Naive B cell (primary cell): Measurements from ENCODE around the gene HES5. TPM values are rescaled to one million over a fixed set of nuclear protein-coding genes. Genes with fewer than 3 reads are reported as not detected.
"Not testable (repeated sequence)": the region's sequence is repeated elsewhere in the genome, so short reads cannot be mapped to it uniquely, and the experiment has no call there.

Experiments
- ATAC-seq, 2 donors: fragments of 150-1000 bp; cut with Tn5 transposase; 2 replicates each; pipeline ENCODE4 v1.10.0; 2021; ENCODE audit warnings: low read depth in 2 of 2, mild to moderate bottlenecking in 2 of 2, moderate library complexity in 2 of 2
- DNase-seq: peaks from one replicate; pipeline ENCODE4 v3.0.0; 2022
- H3K27ac Mint-ChIP-seq, 6 donors: one replicate each; pipeline ENCODE4 v1.8.0; 2020 to 2022; ENCODE audit warnings: mild to moderate bottlenecking in 6 of 6, mixed read lengths in 6 of 6, moderate library complexity in 5 of 6, inconsistent platforms in 2 of 6
- H3K27me3 Mint-ChIP-seq, 3 donors: one replicate each; pipeline ENCODE4 v1.8.0; 2021 to 2022; ENCODE audit warnings: mixed read lengths in 3 of 3, mild to moderate bottlenecking in 1 of 3
- H3K36me3 Mint-ChIP-seq, 2 donors: one replicate each; pipeline ENCODE4 v1.8.0; 2020 to 2022; ENCODE audit warnings: mixed read lengths in 2 of 2, inconsistent platforms in 1 of 2, mild to moderate bottlenecking in 1 of 2
- H3K4me1 Mint-ChIP-seq, 3 donors: one replicate each; pipeline ENCODE4 v1.8.0; 2020 to 2022; ENCODE audit warnings: mixed read lengths in 3 of 3, inconsistent platforms in 1 of 3, mild to moderate bottlenecking in 1 of 3, moderate library complexity in 1 of 3
- H3K4me3 Mint-ChIP-seq, 8 donors: one replicate each; pipeline ENCODE4 v1.8.0; 2020 to 2022; ENCODE audit warnings: mild to moderate bottlenecking in 8 of 8, mixed read lengths in 8 of 8, moderate library complexity in 8 of 8, inconsistent platforms in 2 of 8
- H3K9me3 Mint-ChIP-seq, 7 donors: one replicate each; pipeline ENCODE4 v1.8.0; 2020 to 2022; ENCODE audit warnings: mixed read lengths in 7 of 7, mild to moderate bottlenecking in 5 of 7, inconsistent platforms in 2 of 7, moderate library complexity in 1 of 7
- polyA plus RNA-seq, 6 donors: library from polyadenylated mRNA; unstranded; fragments of 300-500 nt; fragmentation: Illumina TruSeq; gene quantifications; one replicate each; pipeline ENCODE4 v1.2.3, GENCODE V29; 2021; ENCODE audit warnings: low read depth in 6 of 6

HES5 gene
- polyA plus RNA-seq, 6 donors from 2014 or later = not detected

DNA sequence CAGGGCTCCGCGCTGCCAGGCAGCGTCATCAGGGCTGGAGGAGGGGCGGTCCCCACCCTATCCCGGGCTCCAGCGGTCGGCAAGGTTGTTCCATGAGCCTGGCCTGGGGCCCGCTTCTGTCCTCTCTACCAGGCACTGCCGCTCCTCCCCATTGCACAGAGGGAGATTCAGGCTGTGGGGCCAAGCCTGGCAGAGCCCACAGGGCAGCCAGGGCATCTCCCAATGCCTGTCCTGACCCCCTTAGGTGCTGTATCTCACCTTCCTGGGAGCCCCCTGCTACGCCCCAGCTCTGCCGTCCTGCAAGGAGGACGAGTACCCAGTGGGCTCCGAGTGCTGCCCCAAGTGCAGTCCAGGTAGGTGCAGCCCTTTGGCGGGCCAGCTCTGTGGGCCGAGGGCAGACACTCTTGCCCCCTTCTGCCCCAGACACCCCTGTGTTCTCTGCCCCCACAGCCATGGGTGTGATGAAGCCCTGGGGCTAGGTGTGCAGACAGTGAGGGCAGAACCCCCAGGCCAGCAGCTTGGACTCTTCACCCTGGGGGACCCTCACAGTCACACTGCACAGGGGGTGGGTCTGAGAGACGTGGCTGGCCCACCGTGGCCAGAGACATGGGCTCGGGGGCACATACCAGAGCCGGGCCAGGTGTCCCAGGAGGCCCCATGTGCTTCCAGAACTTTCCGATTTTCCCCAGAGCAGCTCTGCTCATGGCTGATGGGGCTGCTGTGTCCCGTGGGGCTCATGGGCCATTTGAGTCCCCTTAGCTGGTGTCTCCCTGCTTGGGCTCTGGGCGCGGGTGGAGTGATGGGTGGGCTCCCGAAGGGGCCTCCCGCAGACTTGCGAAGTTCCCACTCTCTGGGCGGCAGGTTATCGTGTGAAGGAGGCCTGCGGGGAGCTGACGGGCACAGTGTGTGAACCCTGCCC is 27.7 kb upstream of the HES5 start:
- no peaks in the 10 kb centered on the region for H3K9me3 Mint-ChIP-seq
- peak overlapping the region; percentile 92 to 99 (median 96) for H3K4me3 Mint-ChIP-seq
- peaks cover 0 to 9% of the 10 kb centered on the region in 2 donors for H3K36me3 Mint-ChIP-seq
- peak overlapping the region; percentile 6 to 100 (median 88) for H3K27ac Mint-ChIP-seq
- H3K4me1 Mint-ChIP-seq = peaks cover 35 to 55% (median 40%) of the 10 kb centered on the region in 3 donors
- ATAC-seq = no peak
- DNase-seq = no peak
- no peaks in the 10 kb centered on the region for H3K27me3 Mint-ChIP-seq

DNA sequence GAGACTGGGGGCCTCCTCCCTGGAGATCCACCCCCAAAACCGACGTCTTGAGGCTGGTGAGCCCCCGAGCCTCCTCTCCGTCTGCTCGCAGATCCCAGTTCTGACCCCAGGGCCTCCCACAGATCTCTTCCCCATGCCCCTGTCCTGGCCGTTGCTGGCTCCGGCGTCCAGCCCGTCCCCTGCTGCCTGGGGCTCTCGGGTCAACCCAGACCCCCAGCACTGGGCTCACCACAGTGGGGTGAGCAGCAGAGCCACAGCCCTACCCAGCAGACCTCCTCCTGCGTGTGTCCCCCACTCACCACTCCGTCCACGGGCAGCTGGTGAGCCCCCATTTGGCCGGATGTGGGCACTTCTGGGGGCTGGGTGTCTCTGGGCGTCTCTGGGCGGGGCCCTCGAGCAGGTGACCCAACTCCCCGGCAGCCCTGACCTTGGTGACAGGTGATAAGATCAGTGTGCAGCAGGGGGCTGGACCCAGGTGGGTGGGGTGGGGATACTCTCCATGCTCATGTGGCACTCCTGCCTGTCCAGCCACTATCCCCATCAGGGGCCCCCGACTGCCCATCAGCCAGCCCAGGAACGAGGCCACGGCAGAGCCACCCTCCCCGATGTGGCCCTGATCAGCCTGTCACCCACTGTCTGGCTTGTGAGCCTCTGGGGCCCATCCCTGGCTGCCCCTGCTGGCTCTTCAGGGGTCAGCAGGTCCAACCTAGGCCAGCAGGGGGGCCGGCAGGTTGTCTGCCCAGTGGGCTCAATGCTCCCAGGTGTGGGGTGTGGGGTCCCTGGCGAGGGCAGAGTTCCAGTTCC is 26.8 kb upstream of the HES5 start:
- H3K27me3 Mint-ChIP-seq = no peaks in the 10 kb centered on the region
- H3K4me1 Mint-ChIP-seq = peaks cover 35 to 54% (median 40%) of the 10 kb centered on the region in 3 donors
- H3K36me3 Mint-ChIP-seq = peaks cover 0 to 9% of the 10 kb centered on the region in 2 donors
- H3K27ac Mint-ChIP-seq = peak overlapping the region; percentile 98 to 100 (median 99)
- H3K9me3 Mint-ChIP-seq = no peaks in the 10 kb centered on the region
- DNase-seq (no peak), ATAC-seq (no peak)
- H3K4me3 Mint-ChIP-seq = peak overlapping the region; percentile 92 to 99 (median 96)

DNA sequence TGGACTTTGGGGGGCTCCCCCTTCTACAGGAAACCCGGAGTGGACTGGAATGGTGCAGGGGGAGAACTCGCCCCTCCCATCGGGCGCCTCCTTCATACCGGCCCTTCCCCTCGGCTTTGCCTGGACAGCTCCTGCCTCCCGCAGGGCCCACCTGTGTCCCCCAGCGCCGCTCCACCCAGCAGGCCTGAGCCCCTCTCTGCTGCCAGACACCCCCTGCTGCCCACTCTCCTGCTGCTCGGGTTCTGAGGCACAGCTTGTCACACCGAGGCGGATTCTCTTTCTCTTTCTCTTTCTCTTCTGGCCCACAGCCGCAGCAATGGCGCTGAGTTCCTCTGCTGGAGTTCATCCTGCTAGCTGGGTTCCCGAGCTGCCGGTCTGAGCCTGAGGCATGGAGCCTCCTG is 26.2 kb upstream of the HES5 start, which contains the start of gene TNFRSF14:
TSS of gene TNFRSF14 (plus strand) at position 95 of the 401 bp plus-strand sequence. CDS start at position 389, 294 bp downstream.
- ATAC-seq (peak; percentile 67 to 73), DNase-seq (peak; percentile 79)
- Mint-ChIP-seq H3K36me3 (peaks cover 0 to 5% of the 10 kb centered on the region in 2 donors), H3K9me3 (no peaks in the 10 kb centered on the region), H3K4me1 (peaks cover 33 to 48% (median 40%) of the 10 kb centered on the region in 3 donors), H3K27me3 (no peaks in the 10 kb centered on the region), H3K4me3 (peak within 1 kb of the TSS; percentile 92 to 99 (median 96)), H3K27ac (peak within 1 kb of the TSS; percentile 98 to 100 (median 99))

DNA sequence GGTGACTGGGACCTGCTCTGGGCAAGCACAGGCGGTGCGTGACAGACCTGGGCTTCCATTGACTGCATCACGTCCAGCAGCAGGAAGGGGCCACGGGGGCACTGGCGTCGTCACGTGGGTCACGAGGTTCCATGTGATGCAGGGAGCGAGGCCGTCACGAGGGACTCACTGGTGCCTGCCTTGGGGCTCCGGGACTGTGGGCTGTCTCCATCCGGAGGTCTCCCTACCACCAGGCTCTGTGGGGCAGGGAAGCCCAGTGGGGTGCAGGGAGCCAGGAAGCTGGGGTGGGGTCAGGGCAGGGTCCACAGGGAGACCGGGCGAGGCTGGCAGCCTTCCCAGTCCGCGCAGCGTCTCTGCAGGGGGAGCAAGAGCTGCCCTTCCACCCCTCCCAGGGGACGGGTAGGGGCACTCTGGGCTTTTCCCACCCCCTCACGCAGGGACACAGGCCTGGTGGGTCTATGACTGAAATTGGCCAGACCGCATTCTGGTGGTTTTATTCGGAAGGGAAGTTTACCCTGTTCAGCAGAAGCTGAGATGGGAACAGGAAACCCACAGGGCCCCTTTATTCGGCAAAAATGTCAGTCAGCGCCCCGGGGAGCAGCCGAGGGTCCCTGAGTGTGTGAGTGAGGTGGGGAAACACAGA is 25.7 kb upstream of the HES5 start:
- Mint-ChIP-seq H3K4me3 (peak overlapping the region; percentile 92 to 99 (median 96)), H3K36me3 (no peaks in the 10 kb centered on the region), H3K9me3 (no peaks in the 10 kb centered on the region), H3K4me1 (peaks cover 35 to 49% (median 43%) of the 10 kb centered on the region in 3 donors), H3K27me3 (no peaks in the 10 kb centered on the region), H3K27ac (peak overlapping the region; percentile 98 to 100 (median 99))
- peak; percentile 85 for DNase-seq
- peak; percentile 59 for ATAC-seq

DNA sequence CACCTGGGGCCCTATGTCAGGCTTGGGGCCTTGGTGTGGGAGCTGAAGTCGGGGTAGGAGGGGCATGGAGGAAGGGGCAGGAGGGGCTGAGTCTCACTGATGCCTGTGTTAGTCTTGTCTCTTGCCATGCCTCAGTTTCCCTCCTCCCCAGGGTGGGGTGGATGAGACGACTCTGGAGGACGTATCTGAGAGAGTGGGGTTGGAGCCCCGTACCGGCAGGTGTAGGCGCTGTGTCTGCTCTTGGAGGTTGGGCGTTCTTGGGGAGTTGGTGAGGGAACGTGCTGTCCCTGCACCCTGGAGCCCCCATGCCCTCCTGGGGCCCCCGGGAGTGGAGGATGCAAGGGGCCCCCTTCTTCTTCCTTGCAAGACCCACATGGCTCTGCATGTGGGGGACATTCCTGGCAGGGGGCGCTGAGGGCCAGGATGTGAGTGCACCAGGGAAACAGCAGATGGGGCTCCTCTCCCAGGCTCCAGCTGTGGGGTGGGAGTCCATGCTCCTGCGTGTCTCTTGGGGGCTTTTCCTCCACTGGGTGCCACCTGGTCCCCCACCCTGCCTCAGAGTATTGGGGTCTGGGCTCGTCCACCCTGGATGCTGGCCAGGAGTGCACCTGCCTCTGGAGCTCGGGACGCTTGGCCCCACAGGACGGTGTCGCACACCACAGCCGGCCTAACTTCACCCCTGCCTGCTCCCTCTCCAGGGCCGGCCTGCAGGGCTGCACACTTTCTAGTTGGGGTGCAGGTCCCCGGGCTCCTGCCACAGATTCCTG is 24.7 kb upstream of the HES5 start:
- Mint-ChIP-seq H3K4me3 (peak overlapping the region; percentile 78 to 99 (median 96)), H3K27me3 (no peaks in the 10 kb centered on the region), H3K36me3 (no peaks in the 10 kb centered on the region), H3K9me3 (no peaks in the 10 kb centered on the region), H3K4me1 (peaks cover 37 to 54% (median 52%) of the 10 kb centered on the region in 3 donors), H3K27ac (peak overlapping the region; percentile 86 to 100 (median 98))
- DNase-seq = peak; percentile 63
- ATAC-seq = peak; percentile 17 to 36

DNA sequence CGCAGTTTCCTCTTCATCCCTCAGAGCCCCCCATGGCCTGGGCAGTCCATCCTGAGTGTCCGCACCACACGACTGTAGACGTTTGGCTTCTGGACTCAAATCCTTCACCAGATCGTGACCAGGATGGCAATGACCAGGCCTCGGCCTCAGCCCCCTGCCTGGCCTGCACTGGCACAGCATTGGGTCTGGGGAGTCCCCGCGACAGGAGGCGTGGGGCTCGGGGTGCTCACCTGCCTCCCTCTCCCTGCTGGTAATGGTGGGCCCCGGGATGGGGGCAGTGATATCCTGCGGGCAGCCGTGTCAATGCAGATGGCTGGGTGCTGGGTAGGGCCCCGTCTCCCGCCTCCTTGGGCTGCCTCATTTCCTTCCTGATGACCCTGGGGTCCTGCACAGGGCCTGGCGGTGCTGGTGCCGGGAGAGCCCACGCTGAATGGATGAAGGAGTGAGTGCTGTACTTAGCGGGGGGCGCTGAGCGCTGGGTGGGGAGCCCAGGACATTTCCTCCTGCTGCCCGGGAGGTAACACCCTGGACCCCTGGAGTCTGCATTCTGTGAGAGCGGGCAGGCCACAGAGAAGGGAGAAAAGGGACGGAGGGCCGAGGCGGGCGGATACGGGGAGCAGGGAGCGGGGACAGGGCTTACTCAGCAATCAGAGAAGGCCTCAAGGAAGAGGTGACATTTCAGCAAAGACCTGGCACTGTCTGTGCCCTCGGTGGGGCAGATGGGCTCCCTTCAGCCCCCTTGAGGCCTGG is 24.0 kb upstream of the HES5 start:
- no peaks in the 10 kb centered on the region for H3K9me3 Mint-ChIP-seq
- no peak for ATAC-seq
- H3K27ac Mint-ChIP-seq = peak overlapping the region in 4 of 6 donors; percentile 52 to 100 (median 98)
- peak overlapping the region in 7 of 8 donors; percentile 78 to 99 (median 95) for H3K4me3 Mint-ChIP-seq
- H3K4me1 Mint-ChIP-seq = peaks cover 39 to 58% (median 57%) of the 10 kb centered on the region in 3 donors
- H3K36me3 Mint-ChIP-seq = no peaks in the 10 kb centered on the region
- H3K27me3 Mint-ChIP-seq = no peaks in the 10 kb centered on the region
- no peak for DNase-seq

DNA sequence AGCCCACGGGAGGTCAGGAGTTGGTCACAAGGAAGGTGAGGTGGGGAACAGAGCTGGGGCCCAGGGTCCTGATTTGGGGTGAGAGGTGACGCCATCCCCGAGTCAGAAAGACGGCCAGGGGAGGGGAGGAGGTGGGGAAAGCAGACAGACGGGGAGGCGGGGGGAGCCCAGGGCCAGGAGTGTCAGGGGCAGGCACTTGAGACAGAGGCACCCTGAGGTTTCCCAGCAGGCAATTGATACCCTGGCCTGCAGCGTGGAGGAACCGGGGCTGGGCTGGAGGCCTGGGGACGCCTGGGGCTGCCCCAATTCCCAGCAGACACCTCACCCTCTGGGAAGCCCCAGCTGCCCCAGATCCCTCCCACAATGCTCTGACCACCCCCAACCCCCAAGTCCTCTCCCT is 23.0 kb upstream of the HES5 start:
- peaks cover 34 to 61% (median 61%) of the 10 kb centered on the region in 3 donors for H3K4me1 Mint-ChIP-seq
- ATAC-seq = not testable (repeated sequence)

DNA sequence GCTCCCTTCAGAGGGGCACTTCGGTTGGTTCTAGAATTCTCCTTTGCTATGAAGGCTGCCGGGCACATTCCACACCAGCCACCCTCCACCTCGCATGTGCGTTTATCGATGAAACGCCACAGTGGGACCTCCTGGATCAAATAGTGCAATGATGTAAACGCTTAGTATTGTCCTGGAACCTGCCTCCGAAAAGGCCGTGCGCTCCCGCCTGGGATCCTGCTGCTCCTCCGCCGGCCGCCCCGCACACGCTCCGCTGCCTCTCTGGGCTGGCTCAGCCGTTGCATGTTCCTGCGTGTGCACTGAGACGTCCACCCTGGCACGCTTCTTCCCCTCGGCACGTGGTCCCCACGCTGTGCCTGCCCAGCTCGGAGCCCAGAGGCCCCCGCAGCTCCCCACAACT is 22.1 kb upstream of the HES5 start:
- H3K4me1 Mint-ChIP-seq = peaks cover 30 to 62% (median 62%) of the 10 kb centered on the region in 3 donors
- ATAC-seq = no peak
- H3K4me3 Mint-ChIP-seq = no peak overlapping the region
- peak overlapping the region in 2 of 6 donors; percentile 45 to 62 for H3K27ac Mint-ChIP-seq
- H3K9me3 Mint-ChIP-seq = no peaks in the 10 kb centered on the region
- no peaks in the 10 kb centered on the region for H3K27me3 Mint-ChIP-seq
- H3K36me3 Mint-ChIP-seq = no peaks in the 10 kb centered on the region
- no peak for DNase-seq

More for the DNA sequence above, 23.0 kb upstream of the HES5 start:
- H3K4me3 Mint-ChIP-seq = peak overlapping the region in 1 of 8 donors; percentile 29
- peak overlapping the region in 2 of 6 donors; percentile 12 to 45 for H3K27ac Mint-ChIP-seq
- H3K36me3 Mint-ChIP-seq, H3K27me3 Mint-ChIP-seq, H3K9me3 Mint-ChIP-seq, DNase-seq: not testable (repeated sequence)

DNA sequence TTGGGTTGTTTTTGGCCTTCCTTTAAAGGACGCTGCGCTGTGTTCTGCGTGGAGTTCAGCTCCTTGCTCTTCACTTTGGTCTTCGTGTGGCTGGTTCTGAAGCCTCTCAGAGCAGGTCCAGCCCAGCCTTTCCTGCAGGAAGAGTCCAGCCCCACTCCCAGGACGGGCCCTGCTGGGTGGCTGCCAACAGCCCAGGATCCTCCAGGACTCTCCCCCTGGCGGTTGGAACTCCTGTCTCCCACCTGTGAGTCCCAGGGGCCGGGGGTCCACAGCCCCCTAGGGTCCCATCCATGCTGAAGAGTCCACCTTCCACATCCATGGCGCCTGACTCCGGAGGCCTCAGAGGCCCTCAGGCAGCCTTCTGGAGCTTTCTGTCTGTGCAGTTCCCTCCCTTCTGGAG is 21.5 kb upstream of the HES5 start:
- peak overlapping the region in 5 of 8 donors; percentile 12 to 54 (median 36) for H3K4me3 Mint-ChIP-seq
- ATAC-seq, H3K36me3 Mint-ChIP-seq, H3K9me3 Mint-ChIP-seq, H3K27me3 Mint-ChIP-seq, DNase-seq: not testable (repeated sequence)
- peaks cover 35 to 61% (median 55%) of the 10 kb centered on the region in 3 donors for H3K4me1 Mint-ChIP-seq
- peak overlapping the region; percentile 28 to 97 (median 84) for H3K27ac Mint-ChIP-seq

DNA sequence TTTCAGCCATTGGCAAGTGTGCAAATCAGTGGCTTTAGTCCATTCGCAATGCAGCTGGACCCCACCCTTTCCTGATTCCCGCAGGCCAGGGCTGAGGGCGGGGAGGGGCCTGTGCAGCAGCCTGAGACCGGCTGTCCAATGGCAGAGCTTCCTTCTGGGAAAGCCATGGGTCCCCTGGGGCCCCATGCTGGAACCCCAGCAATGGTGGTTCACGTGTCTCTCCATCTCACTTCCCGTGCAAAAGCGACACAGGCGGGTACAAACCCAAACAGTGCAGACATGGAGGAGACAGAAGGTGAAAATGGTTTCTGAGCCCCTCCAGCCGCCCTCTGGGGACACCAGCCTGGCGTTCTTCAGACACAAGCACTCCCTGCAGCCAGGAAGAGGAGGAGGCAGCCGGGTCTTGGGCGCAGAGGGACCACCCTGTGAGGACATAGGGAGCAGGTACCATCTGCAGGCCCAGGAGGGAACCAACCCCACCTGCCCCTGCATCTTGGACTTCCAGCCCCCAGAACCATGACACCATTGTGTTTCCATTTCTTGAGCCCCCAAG is 20.3 kb upstream of the HES5 start:
- not testable (repeated sequence) for ATAC-seq, H3K36me3 Mint-ChIP-seq, DNase-seq, H3K27me3 Mint-ChIP-seq, H3K9me3 Mint-ChIP-seq
- H3K4me1 Mint-ChIP-seq = peaks cover 28 to 52% (median 44%) of the 10 kb centered on the region in 3 donors
- H3K27ac Mint-ChIP-seq = peak overlapping the region; percentile 56 to 99 (median 96)
- peak overlapping the region in 5 of 8 donors; percentile 19 to 87 (median 59) for H3K4me3 Mint-ChIP-seq

DNA sequence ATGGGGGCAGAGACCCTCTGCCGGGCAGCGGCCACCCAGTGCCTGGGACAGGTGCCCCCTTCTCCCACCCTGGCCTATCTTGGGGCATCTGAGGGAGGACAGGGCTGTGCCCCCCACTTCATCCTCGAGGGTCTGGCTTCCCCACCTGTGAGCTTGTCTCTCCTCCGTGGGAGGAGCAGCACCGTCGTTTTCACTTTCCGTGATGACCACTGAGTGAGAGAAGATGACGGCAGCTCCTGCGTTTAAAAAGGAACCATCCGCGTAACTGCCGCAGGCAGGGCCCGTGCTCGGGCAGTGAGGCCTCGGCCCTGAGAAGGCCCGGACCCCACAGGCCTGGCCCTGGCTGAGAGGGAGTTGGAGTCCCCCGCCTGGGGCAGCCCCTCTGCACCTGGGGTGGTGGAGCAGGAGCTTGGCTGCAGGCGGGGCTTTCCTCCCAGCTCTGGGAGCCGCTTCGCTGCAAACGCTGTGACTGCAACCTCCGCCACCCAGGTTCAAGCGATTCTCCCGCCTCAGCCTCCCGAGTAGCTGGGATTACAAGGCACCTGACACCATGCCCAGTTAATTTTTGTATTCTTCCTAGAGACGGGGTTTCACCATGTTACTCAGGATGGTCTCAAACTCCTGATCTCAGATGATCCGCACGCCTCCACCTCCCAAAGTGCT is 19.4 kb upstream of the HES5 start:
- not testable (repeated sequence) for DNase-seq
- ATAC-seq = peak in 1 of 2 donors; percentile 7

More for the DNA sequence above, 19.4 kb upstream of the HES5 start:
- not testable (repeated sequence) for H3K27me3 Mint-ChIP-seq, H3K36me3 Mint-ChIP-seq, H3K9me3 Mint-ChIP-seq
- peak overlapping the region; percentile 97 to 100 (median 99) for H3K27ac Mint-ChIP-seq
- H3K4me3 Mint-ChIP-seq = peak overlapping the region; percentile 83 to 97 (median 92)
- peaks cover 23 to 44% (median 35%) of the 10 kb centered on the region in 3 donors for H3K4me1 Mint-ChIP-seq
